ENCODE data around the gene CIRBP. TPM values are rescaled to one million over a fixed set of nuclear protein-coding genes. Genes with fewer than 3 reads are reported as not detected.

Gene CIRBP
- total and polyA plus RNA-seq, 9 of the 15 experiments (the other 6 are each of a cell fraction or from before 2014, with no cell fraction given), result 20.5 to 327 (median 176) TPM

DNA sequence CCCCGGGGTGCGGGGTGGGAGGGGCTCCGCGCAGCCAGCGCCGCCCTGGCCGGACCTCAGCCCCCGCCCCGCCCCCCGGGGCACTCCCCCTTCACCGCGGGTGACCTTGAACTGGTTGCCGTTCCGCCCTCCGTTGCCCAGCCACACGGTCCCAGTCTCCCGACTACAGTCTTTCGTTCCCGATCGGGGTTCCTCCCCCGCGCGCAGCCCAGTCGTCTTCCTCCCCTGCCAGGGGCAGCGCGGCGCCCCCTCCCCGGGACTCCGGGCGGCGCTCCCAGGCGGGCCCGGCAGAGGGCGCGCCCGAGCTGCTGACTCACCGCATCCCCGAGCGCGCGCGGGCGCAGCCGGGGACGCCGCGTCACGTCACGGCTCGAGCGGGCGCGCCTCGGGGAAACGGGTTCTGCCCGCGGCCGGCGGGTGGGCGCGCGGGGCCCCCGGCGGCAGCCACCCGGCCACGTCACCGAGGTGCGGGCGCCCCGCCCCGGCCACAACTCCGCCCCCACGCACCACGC, 20.3 kb upstream of the CIRBP start (continued):
- TF ChIP-seq HDAC1 (IDR thresholded peaks at IDR 0.05), result peak in 1 of 2 experiments; percentile 59; a peak in 2 of 4 replicates
- no peak for TF ChIP-seq ZKSCAN3 (CRISPR knock-in tag; IDR thresholded peaks at IDR 0.05)
- peak; percentile 16 for TF ChIP-seq CHD1 (IDR thresholded peaks at IDR 0.05; ENCODE audit: low read length)
- peak in 1 of 2 experiments; percentile 91; a peak in 2 of 4 replicates for TF ChIP-seq NONO (IDR thresholded peaks at IDR 0.05; ENCODE audit: low read depth in 2 of 2, low read length in 1 of 2)
- TF ChIP-seq, protein P1, sequence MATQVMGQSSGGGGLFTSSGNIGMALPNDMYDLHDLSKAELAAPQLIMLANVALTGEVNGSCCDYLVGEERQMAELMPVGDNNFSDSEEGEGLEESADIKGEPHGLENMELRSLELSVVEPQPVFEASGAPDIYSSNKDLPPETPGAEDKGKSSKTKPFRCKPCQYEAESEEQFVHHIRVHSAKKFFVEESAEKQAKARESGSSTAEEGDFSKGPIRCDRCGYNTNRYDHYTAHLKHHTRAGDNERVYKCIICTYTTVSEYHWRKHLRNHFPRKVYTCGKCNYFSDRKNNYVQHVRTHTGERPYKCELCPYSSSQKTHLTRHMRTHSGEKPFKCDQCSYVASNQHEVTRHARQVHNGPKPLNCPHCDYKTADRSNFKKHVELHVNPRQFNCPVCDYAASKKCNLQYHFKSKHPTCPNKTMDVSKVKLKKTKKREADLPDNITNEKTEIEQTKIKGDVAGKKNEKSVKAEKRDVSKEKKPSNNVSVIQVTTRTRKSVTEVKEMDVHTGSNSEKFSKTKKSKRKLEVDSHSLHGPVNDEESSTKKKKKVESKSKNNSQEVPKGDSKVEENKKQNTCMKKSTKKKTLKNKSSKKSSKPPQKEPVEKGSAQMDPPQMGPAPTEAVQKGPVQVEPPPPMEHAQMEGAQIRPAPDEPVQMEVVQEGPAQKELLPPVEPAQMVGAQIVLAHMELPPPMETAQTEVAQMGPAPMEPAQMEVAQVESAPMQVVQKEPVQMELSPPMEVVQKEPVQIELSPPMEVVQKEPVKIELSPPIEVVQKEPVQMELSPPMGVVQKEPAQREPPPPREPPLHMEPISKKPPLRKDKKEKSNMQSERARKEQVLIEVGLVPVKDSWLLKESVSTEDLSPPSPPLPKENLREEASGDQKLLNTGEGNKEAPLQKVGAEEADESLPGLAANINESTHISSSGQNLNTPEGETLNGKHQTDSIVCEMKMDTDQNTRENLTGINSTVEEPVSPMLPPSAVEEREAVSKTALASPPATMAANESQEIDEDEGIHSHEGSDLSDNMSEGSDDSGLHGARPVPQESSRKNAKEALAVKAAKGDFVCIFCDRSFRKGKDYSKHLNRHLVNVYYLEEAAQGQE (IDR thresholded peaks at IDR 0.05; ENCODE audit: borderline replicate concordance), result peak; percentile 33; the same call in 1 of the 2 replicates
- TF ChIP-seq, protein P1 (CRISPR knock-in tag; IDR thresholded peaks at IDR 0.05; ENCODE audit: low read depth), result 0 out of 2 replicates have a peak, but pooled peaks have one; percentile 23
- peak; percentile 48; the same call in 1 of the 2 replicates for TF ChIP-seq SPI1 (IDR thresholded peaks at IDR 0.05; ENCODE audit: borderline replicate concordance, low read depth, low read length)
- peak; percentile 59 to 76 for TF ChIP-seq RAD21 (CRISPR knock-in tag; conservative IDR thresholded peaks at IDR 0.05 in 1 of 2, IDR thresholded peaks at IDR 0.05 in 1 of 2)

Data from K562 (cell line).